Measurements from ENCODE around the gene NCAM2. TPM values are rescaled to one million over a fixed set of nuclear protein-coding genes. Genes with fewer than 3 reads are reported as not detected.

Gene NCAM2
- total and polyA plus RNA-seq, 2 of the 8 experiments (the other 6 are each of a cell fraction or from before 2014, with no cell fraction given) = 0.14 to 1.1 TPM

GRCh38 chr21:21210552-21210951 lies 212.3 kb downstream of the NCAM2 start:
- 83% methylated on average over 2 of the region's 2 CpGs; no CpG with 5 or more reads in 1 of the 2 experiments for WGBS, 2 experiments (ENCODE audit: extremely low coverage in 1 of 2, insufficient coverage in 1 of 2, insufficient read length in 1 of 2, insufficient replicate concordance in 2 of 2, low coverage in 1 of 2, low lambda C conversion rate in 2 of 2, missing lambda C conversion rate in 1 of 2)
- Histone ChIP-seq H4K91ac (replicated peaks; ENCODE audit: insufficient read length, low read length) (no peak overlapping the region), H2BK15ac (ENCODE audit: low read length) (no peak overlapping the region), H3K79me1 (ENCODE audit: low read depth, low read length) (no peaks in the 10 kb centered on the region), H2BK20ac (ENCODE audit: low read length) (no peak overlapping the region), H4K5ac (ENCODE audit: insufficient read length, low read depth, low read length) (no peak overlapping the region), H3K23me2 (ENCODE audit: low read depth, low read length) (no peaks in the 10 kb centered on the region), H3K14ac (ENCODE audit: insufficient read length) (no peak overlapping the region), H4K8ac (ENCODE audit: extremely low read depth, insufficient read depth, low read length) (no peak overlapping the region), H2AFZ (ENCODE audit: low read length) (no peak overlapping the region), H3K4ac (replicated peaks; ENCODE audit: insufficient read length, low read depth, low read length) (no peak overlapping the region), H3K27ac (ENCODE audit: low read depth, low read length) (no peak overlapping the region), H3K79me2 (ENCODE audit: control insufficient read depth in 1 of 2, insufficient read depth in 2 of 2, low read length in 2 of 2) (no peaks in the 10 kb centered on the region), H2AK5ac (ENCODE audit: low read depth, low read length) (no peak overlapping the region), H3K4me1 (replicated peaks in 1 of 4; ENCODE audit: control insufficient read depth in 3 of 4, insufficient read depth in 4 of 4, low read length in 3 of 4) (no peaks in the 10 kb centered on the region), H3K56ac (replicated peaks; ENCODE audit: insufficient read length, low read depth, low read length) (no peak overlapping the region), H3K4me3 (ENCODE audit: extremely low read depth in 1 of 4, insufficient read depth in 2 of 4, low read depth in 3 of 4, low read length in 4 of 4) (no peak overlapping the region), H2BK12ac (ENCODE audit: low read depth, low read length) (no peak overlapping the region), H3K9ac (replicated peaks in 1 of 4; ENCODE audit: extremely low read depth in 1 of 4, low read depth in 3 of 4, low read length in 3 of 4) (no peak overlapping the region), H3K9me3 (ENCODE audit: insufficient read depth in 2 of 2, low read depth in 1 of 2, low read length in 1 of 2) (no peaks in the 10 kb centered on the region), H3K27me3 (replicated peaks in 1 of 4; ENCODE audit: control insufficient read depth in 3 of 4, extremely low read depth in 1 of 4, insufficient read depth in 3 of 4, low read length in 3 of 4) (no peaks in the 10 kb centered on the region), H3K23ac (ENCODE audit: insufficient read length) (no peak overlapping the region), H3K18ac (ENCODE audit: extremely low read depth, low read length) (no peak overlapping the region), H3K36me3 (ENCODE audit: control insufficient read depth in 2 of 4, insufficient read depth in 4 of 4, low read length in 3 of 4) (no peaks in the 10 kb centered on the region), H4K20me1 (replicated peaks in 1 of 2; ENCODE audit: control insufficient read depth in 1 of 2, insufficient read depth in 2 of 2, low read length in 2 of 2) (no peaks in the 10 kb centered on the region), H3K4me2 (ENCODE audit: insufficient read depth in 1 of 2, low read depth in 2 of 2, low read length in 2 of 2) (no peak overlapping the region), H2BK120ac (replicated peaks; ENCODE audit: low read depth, low read length) (no peak overlapping the region), H2BK5ac (ENCODE audit: low read depth, low read length) (no peak overlapping the region)
- FAIRE-seq (no peak), DNase-seq (ENCODE audit: low read depth in 1 of 2, low spot score in 2 of 2) (no peak)
- POLR2A ChIA-PET (ENCODE audit: partially characterized antibody) = no interaction called here
- CTCF ChIA-PET (ENCODE audit: partially characterized antibody) = no interaction called here
- TF ChIP-seq USF2 (IDR thresholded peaks at IDR 0.05; ENCODE audit: low read length) (no peak), POLR2A (IDR thresholded peaks at IDR 0.05; ENCODE audit: control extremely low read depth in 1 of 2, low read depth in 2 of 2, low read length in 2 of 2) (no peak), CREB1 (IDR thresholded peaks at IDR 0.05) (no peak), CHD1 (IDR thresholded peaks at IDR 0.05; ENCODE audit: low read depth, low read length) (no peak), E2F6 (IDR thresholded peaks at IDR 0.05) (no peak), TAF1 (IDR thresholded peaks at IDR 0.05; ENCODE audit: low read depth, low read length) (no peak), SP1 (IDR thresholded peaks at IDR 0.05; ENCODE audit: low read depth, low read length) (no peak)
